Endothelial cell of hepatic sinusoid (primary cell): ENCODE data around the gene TUT7.
"Not testable (repeated sequence)": the region's sequence is repeated elsewhere in the genome, so short reads cannot be mapped to it uniquely, and the experiment has no call there.

Experiments
- in situ Hi-C: cut with HindIII; loops from 2 replicates; pipeline ENCODE4 v1.10.0; 2017; ENCODE audit warnings: low sequenced_read_pairs

TUT7 gene

GRCh38 chr9:86308687-86309086, 45.5 kb downstream of the TUT7 start:
- in situ Hi-C loops, result no loop called here

- in situ Hi-C loops, result no loop called here
These were observed 49.9 kb downstream of the TUT7 start for GRCh38 chr9:86304236-86304730.

DNA sequence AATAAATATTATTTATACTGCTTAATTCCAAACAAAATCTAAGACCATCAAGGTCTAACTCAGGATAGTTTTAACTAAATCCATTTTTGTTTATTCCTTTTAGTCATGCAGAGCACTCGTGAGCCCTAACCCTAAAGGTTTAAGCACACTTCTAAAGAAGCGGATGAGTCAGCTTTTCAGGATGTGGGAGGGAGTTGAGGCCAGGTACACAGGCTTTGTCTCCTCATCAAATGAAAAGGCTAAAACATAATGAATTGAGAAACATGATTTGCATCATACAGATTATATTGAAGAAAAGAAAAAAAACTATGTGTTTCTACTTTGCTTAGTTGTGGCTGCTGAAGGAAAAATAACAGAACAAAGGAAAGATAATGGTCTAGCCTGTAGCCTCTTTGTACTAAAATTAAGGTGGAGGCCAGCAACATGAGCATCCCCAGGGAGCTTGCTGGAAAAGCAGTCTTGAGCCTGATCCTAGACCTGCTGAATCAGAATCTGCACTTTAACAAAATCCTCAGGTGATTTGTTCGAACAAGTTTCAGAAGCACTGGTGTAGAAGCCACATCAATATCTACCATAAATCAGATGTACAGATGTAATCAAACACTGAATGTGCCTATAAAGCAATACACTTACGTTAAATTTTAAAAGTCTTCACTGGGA, 50.8 kb downstream of the TUT7 start:
- in situ Hi-C loops, result no loop called here

GRCh38 chr9:86301686-86302085, 52.5 kb downstream of the TUT7 start:
- in situ Hi-C loops, result no loop called here

- in situ Hi-C loops, result no loop called here
These were observed 53.5 kb downstream of the TUT7 start for GRCh38 chr9:86300701-86301100.

DNA sequence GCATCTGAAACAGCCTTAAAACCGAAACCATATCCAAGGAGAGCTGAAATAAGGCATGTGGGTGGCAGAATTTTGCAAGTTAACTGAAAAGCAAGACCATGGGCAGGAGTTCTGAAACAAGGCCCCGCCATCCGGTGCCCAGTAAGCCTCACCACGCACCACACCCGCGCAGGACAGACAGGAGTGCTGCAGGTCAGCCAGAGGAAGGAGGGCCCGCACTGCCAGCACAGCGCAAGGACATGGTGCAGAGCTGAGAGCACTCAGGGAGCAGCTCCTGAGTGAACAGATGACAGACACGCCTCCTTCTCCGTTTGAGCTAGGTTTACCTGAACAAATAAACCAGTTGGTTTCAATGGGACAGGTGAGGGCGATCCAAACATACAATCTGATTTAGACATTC, 55.3 kb downstream of the TUT7 start:
- in situ Hi-C loops, result no loop called here

GRCh38 chr9:86290341-86290740, 63.9 kb downstream of the TUT7 start:
- in situ Hi-C loops, result not testable (repeated sequence)

GRCh38 chr9:86288499-86289198, 65.6 kb downstream of the TUT7 start:
- in situ Hi-C loops, result no loop called here

- in situ Hi-C loops, result no loop called here
These were observed 67.2 kb downstream of the TUT7 start for GRCh38 chr9:86287013-86287412.

DNA sequence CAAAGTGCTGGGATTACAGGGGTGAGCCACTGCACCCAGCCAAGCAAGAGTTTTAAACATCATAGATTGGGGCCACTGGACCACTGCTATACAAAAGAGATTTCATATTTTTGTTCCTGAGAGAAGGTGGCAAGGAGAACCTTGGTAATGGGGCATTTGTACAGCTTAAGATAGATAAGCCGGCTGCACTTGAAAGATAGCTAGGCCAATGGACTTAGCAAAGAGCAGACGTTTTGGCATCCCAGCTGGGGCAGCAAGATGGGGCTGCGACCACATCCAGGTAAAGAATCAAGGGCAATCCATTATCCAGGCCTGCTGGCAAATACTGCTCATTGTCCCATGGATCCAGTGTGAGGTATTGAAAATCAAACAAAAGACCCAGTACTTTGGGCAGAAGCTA, 67.9 kb downstream of the TUT7 start:
- in situ Hi-C loops, result no loop called here

- in situ Hi-C loops, result no loop called here
These were observed 68.9 kb downstream of the TUT7 start for GRCh38 chr9:86285261-86285660.

GRCh38 chr9:86282979-86283535, 71.2 kb downstream of the TUT7 start:
- in situ Hi-C loops, result loop anchor here (5.0 kb wide), 1 partner anchor 81 kb away; no protein-coding TSS in a partner anchor

GRCh38 chr9:86282077-86282978, 71.9 kb downstream of the TUT7 start, which contains the start of gene ISCA1:
TSS of gene ISCA1 (minus strand) at chr9:86282538. CDS start at chr9:86282458, 80 bp downstream.
- in situ Hi-C loops, result loop anchor here (5.0 kb wide), 1 partner anchor 80 kb away; no protein-coding TSS in a partner anchor

- in situ Hi-C loops, result loop anchor here (5.0 kb wide), 1 partner anchor 79 kb away; no protein-coding TSS in a partner anchor
These were observed 72.6 kb downstream of the TUT7 start for GRCh38 chr9:86281593-86282076.

DNA sequence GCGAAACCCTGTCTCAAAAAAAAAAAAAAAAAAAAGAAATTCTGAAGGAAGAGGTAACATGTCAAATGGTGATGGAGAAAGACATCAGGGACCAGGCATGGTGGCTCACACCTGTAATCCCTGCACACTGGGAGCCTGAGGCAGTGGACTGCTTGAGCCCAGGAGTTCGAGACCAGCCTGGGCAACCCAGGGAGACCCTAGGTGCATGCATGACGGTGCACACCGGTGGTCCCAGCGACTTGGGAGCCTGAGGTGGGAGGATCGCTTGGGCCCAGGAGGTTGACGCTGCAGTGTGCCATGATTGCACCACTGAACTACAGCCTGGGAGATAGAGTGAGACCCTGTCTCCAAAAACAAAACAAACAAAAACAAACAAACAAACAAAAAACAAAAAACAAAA, 73.6 kb downstream of the TUT7 start:
- in situ Hi-C loops, result loop anchor here (5.0 kb wide), 1 partner anchor 78 kb away; no protein-coding TSS in a partner anchor

- in situ Hi-C loops, result loop anchor here (5.0 kb wide), 1 partner anchor 78 kb away; no protein-coding TSS in a partner anchor
These were observed 74.4 kb downstream of the TUT7 start for GRCh38 chr9:86279839-86280238.

DNA sequence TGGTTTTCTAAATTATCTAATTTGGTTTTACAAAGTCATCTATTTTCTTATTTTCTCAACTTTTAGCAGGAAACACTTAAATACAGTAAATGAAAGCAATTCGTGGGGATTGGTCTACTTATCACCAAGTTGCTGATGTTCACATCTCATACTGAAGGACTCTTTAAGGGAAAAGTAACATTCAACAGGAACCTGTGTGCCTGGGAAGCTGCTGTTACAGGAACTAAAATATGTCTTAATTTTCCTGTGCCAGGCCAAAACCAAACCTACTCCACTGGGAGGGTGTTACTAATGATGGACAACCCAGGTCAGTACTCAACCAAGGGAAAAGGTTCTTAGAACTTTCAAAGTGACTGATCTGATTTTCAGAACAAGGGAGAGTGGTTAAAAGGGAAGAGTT, 77.1 kb downstream of the TUT7 start:
- in situ Hi-C loops, result no loop called here

DNA sequence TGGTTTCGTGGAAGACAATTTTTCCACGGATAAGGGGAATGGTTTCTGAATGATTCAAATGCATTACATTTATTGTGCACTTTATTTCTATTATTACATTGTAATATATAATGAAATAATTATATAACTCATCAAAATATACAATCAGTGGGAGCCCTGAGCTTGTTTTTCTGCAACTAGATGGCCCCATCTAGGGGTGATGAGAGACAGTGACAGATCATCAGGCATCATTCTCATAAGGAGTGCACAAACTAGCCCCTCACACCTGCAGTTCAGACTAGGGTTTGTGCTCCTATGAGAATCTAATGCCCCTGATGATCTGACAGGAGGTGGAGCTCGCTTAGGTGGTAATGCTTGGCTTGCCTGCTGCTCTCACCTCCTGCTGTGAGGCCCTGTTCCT, 78.2 kb downstream of the TUT7 start:
- in situ Hi-C loops, result no loop called here

DNA sequence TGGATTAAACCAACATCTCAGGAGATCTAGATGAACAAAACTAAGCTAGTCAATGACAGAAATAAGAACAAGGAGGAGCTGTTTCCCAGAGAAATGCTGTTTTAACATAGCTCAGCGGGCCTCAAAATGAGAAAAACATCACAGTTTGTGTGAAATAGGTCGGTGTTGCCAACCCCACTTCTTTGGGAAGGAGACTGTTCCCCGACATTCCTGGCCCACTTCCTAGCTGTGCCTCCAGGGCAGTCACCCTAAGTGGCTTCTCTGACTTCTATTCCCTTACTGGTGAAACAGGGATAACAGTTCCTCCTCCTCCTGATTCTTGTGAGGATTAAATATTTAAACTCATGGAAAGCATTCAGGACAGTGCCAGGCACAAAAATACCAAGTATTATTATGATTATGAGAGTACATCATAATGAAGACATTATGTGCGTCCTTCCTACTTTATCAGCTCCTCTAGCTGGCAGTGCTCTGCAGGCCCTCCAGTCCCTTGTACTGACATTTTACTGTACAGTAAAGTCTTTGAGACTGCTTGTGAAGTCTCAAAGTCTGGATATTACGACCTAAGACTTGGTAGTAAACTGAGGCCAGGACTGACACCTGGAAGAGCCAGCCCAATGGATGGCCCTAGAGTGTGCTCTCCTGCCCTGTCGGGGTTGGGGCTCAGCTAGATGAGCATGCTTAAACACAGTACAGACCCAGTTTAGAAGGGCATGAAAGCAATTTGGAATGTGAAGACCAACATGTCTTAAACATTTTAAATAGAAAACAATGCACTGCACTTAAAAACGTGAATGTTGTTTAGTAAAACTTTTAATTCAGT, 79.2 kb downstream of the TUT7 start:
- in situ Hi-C loops, result no loop called here

GRCh38 chr9:86272221-86272620, 82.0 kb downstream of the TUT7 start:
- in situ Hi-C loops, result no loop called here
